T follicular helper cell (primary cell): ENCODE measurements around the gene MTRFR.
"Not testable (repeated sequence)": the region's sequence is repeated elsewhere in the genome, so short reads cannot be mapped to it uniquely, and the experiment has no call there.

Experiments
- DNase-seq: peaks from one replicate; pipeline ENCODE4 v3.0.0-alpha.2; 2020; ENCODE audit warnings: low read depth

Gene MTRFR

GRCh38 chr12:123248996-123249741 is 15.9 kb downstream of the MTRFR start:
- not testable (repeated sequence) for DNase-seq

- DNase-seq: no peak
These were observed 17.5 kb downstream of the MTRFR start for GRCh38 chr12:123250471-123251383.

- DNase-seq: no peak
These were observed 18.3 kb downstream of the MTRFR start for GRCh38 chr12:123251403-123252076.

GRCh38 chr12:123252365-123252764 is 19.1 kb downstream of the MTRFR start:
- not testable (repeated sequence) for DNase-seq

GRCh38 chr12:123253641-123254459 is 20.6 kb downstream of the MTRFR start:
- DNase-seq: no peak

- DNase-seq: no peak
These were observed 21.7 kb downstream of the MTRFR start for GRCh38 chr12:123254853-123255446.

- DNase-seq: no peak
These were observed 25.4 kb downstream of the MTRFR start for GRCh38 chr12:123258593-123258992.

- DNase-seq: no peak
These were observed 26.8 kb downstream of the MTRFR start for GRCh38 chr12:123260081-123260480.

- DNase-seq: no peak
These were observed 28.0 kb downstream of the MTRFR start for GRCh38 chr12:123261196-123261595.

- DNase-seq: no peak
These were observed 30.1 kb downstream of the MTRFR start for GRCh38 chr12:123263196-123263817.

- no peak for DNase-seq
These were observed 31.4 kb downstream of the MTRFR start for GRCh38 chr12:123264642-123265041.

GRCh38 chr12:123265851-123266678 is 32.8 kb downstream of the MTRFR start:
- DNase-seq: no peak

- no peak for DNase-seq
These were observed 33.5 kb downstream of the MTRFR start for GRCh38 chr12:123266679-123267277.

GRCh38 chr12:123267335-123267920 is 34.2 kb downstream of the MTRFR start:
- no peak for DNase-seq

- DNase-seq: no peak
These were observed 35.0 kb downstream of the MTRFR start for GRCh38 chr12:123267991-123268843.

GRCh38 chr12:123268850-123269249 is 35.6 kb downstream of the MTRFR start:
- DNase-seq: no peak

GRCh38 chr12:123269395-123269892 is 36.2 kb downstream of the MTRFR start:
- DNase-seq: no peak

GRCh38 chr12:123269896-123270213 is 36.6 kb downstream of the MTRFR start:
- DNase-seq: no peak
